ENCODE results near the gene SERPINB13. TPM values are rescaled to one million over a fixed set of nuclear protein-coding genes. Genes with fewer than 3 reads are reported as not detected.
"Not testable (repeated sequence)": the region's sequence is repeated elsewhere in the genome, so short reads cannot be mapped to it uniquely, and the experiment has no call there.

The SERPINB13 gene
- total RNA-seq, 1 donor from 2014 or later, result not detected

- not testable (repeated sequence) for DNase-seq (ENCODE audit: low read depth in 2 of 2)
Measured at GRCh38 chr18:63644694-63645093, 57.6 kb downstream of the SERPINB13 start.

GRCh38 chr18:63646936-63647335 lies 59.8 kb downstream of the SERPINB13 start:
- DNase-seq (ENCODE audit: low read depth in 2 of 2), result no peak

GRCh38 chr18:63648241-63648640 lies 61.1 kb downstream of the SERPINB13 start:
- no peak for DNase-seq (ENCODE audit: low read depth in 2 of 2)

Other genes with a start within 250 kb of the SERPINB13 start
- 10.7 and 17.7 TPM in 2 replicates for gene KDSR, start 220.1 kb upstream of the SERPINB13 start, total RNA-seq
- gene VPS4B, start 164.9 kb upstream of the SERPINB13 start, total RNA-seq, result 34.9 and 50.0 TPM in 2 replicates
- 0.22 TPM in 1 of 2 replicates, not detected in the other for gene SERPINB5, start 110.4 kb upstream of the SERPINB13 start, total RNA-seq
- not detected in 2 replicates for gene SERPINB12, start 45.0 kb upstream of the SERPINB13 start, total RNA-seq
- not detected in 2 replicates for gene SERPINB4, start 56.9 kb downstream of the SERPINB13 start, total RNA-seq
- not detected in 2 replicates for gene SERPINB3, start 74.5 kb downstream of the SERPINB13 start, total RNA-seq
- gene SERPINB11, start 115.6 kb downstream of the SERPINB13 start, total RNA-seq, result not detected in 2 replicates
- gene SERPINB7, start 188.1 kb downstream of the SERPINB13 start, total RNA-seq, result 0.22 TPM in 1 of 2 replicates, not detected in the other

All from lung microvascular endothelial cell (primary cell).